ENCODE measurements around the gene RERE. TPM values are rescaled to one million over a fixed set of nuclear protein-coding genes. Genes with fewer than 3 reads are reported as not detected.

RERE gene
- total RNA-seq, 1 donor from 2014 or later = 252 TPM

GRCh38 chr1:8462371-8462892 is 355.0 kb downstream of the RERE start:
- peaks cover 23% of the 10 kb centered on the region for H3K9me3 Mint-ChIP-seq (ENCODE audit: unreplicated experiment)
- peaks cover 9% of the 10 kb centered on the region for H3K27me3 Mint-ChIP-seq (ENCODE audit: unreplicated experiment)

GRCh38 chr1:8461351-8462110 is 355.9 kb downstream of the RERE start:
- Mint-ChIP-seq H3K36me3 (ENCODE audit: unreplicated experiment) (peaks cover 3% of the 10 kb centered on the region), H3K9me3 (ENCODE audit: unreplicated experiment) (peaks cover 20% of the 10 kb centered on the region), H3K4me1 (ENCODE audit: low read depth, unreplicated experiment) (peaks cover 47% of the 10 kb centered on the region), H3K4me3 (ENCODE audit: unreplicated experiment) (peak overlapping the region; percentile 8), H3K27ac (ENCODE audit: unreplicated experiment) (peak overlapping the region; percentile 56), H3K27me3 (ENCODE audit: unreplicated experiment) (peaks cover 12% of the 10 kb centered on the region)
- no peak for TF ChIP-seq CTCF (IDR thresholded peaks at IDR 0.05; ENCODE audit: partially characterized antibody, unreplicated experiment)
- DNase-seq = no peak

More at GRCh38 chr1:8462371-8462892, 355.0 kb downstream of the RERE start:
- no peak for DNase-seq
- H3K4me1 Mint-ChIP-seq (ENCODE audit: low read depth, unreplicated experiment) = peaks cover 47% of the 10 kb centered on the region
- no peak overlapping the region for H3K4me3 Mint-ChIP-seq (ENCODE audit: unreplicated experiment)
- H3K27ac Mint-ChIP-seq (ENCODE audit: unreplicated experiment) = peak overlapping the region; percentile 60
- no peak for TF ChIP-seq CTCF (IDR thresholded peaks at IDR 0.05; ENCODE audit: partially characterized antibody, unreplicated experiment)
- no peaks in the 10 kb centered on the region for H3K36me3 Mint-ChIP-seq (ENCODE audit: unreplicated experiment)

- DNase-seq = no peak
- Mint-ChIP-seq H3K27me3 (ENCODE audit: unreplicated experiment) (peaks cover 14% of the 10 kb centered on the region), H3K4me3 (ENCODE audit: unreplicated experiment) (no peak overlapping the region), H3K27ac (ENCODE audit: unreplicated experiment) (no peak overlapping the region), H3K36me3 (ENCODE audit: unreplicated experiment) (peaks cover 7% of the 10 kb centered on the region), H3K9me3 (ENCODE audit: unreplicated experiment) (peaks cover 16% of the 10 kb centered on the region), H3K4me1 (ENCODE audit: low read depth, unreplicated experiment) (peaks cover 45% of the 10 kb centered on the region)
- no peak for TF ChIP-seq CTCF (IDR thresholded peaks at IDR 0.05; ENCODE audit: partially characterized antibody, unreplicated experiment)
Observed at GRCh38 chr1:8460784-8461183, 356.7 kb downstream of the RERE start.

- peak; percentile 48 for TF ChIP-seq CTCF (IDR thresholded peaks at IDR 0.05; ENCODE audit: partially characterized antibody, unreplicated experiment)
- Mint-ChIP-seq H3K36me3 (ENCODE audit: unreplicated experiment) (peaks cover 7% of the 10 kb centered on the region), H3K9me3 (ENCODE audit: unreplicated experiment) (peaks cover 15% of the 10 kb centered on the region), H3K27ac (ENCODE audit: unreplicated experiment) (peak overlapping the region; percentile 3), H3K4me1 (ENCODE audit: low read depth, unreplicated experiment) (peaks cover 45% of the 10 kb centered on the region), H3K27me3 (ENCODE audit: unreplicated experiment) (peaks cover 16% of the 10 kb centered on the region), H3K4me3 (ENCODE audit: unreplicated experiment) (no peak overlapping the region)
- DNase-seq = no peak
Observed at GRCh38 chr1:8460132-8460544, 357.3 kb downstream of the RERE start.

- Mint-ChIP-seq H3K4me3 (ENCODE audit: unreplicated experiment) (no peak overlapping the region), H3K36me3 (ENCODE audit: unreplicated experiment) (peaks cover 7% of the 10 kb centered on the region), H3K9me3 (ENCODE audit: unreplicated experiment) (peaks cover 6% of the 10 kb centered on the region), H3K4me1 (ENCODE audit: low read depth, unreplicated experiment) (peaks cover 31% of the 10 kb centered on the region), H3K27me3 (ENCODE audit: unreplicated experiment) (peaks cover 12% of the 10 kb centered on the region), H3K27ac (ENCODE audit: unreplicated experiment) (no peak overlapping the region)
- no peak for DNase-seq
- no peak for TF ChIP-seq CTCF (IDR thresholded peaks at IDR 0.05; ENCODE audit: partially characterized antibody, unreplicated experiment)
Observed at GRCh38 chr1:8458607-8459006, 358.8 kb downstream of the RERE start.

All from glutamatergic neuron (in vitro differentiated cells).